GM19438 (cell line): ENCODE data around the gene TMEM200A.

Experiments
- ATAC-seq: cut with Tn5 transposase; IDR thresholded peaks from one replicate; pipeline ENCODE4 v1.9.1; 2021; ENCODE audit warnings: low read depth; ENCODE audit not compliant: unreplicated experiment

The TMEM200A gene

GRCh38 chr6:130420911-130421310 lies 55.1 kb downstream of the TMEM200A start:
- no peak for ATAC-seq

- no peak for ATAC-seq
These were observed 55.8 kb downstream of the TMEM200A start for GRCh38 chr6:130421585-130421984.

GRCh38 chr6:130423044-130423443 lies 57.2 kb downstream of the TMEM200A start:
- ATAC-seq: no peak

GRCh38 chr6:130424710-130425109 lies 58.9 kb downstream of the TMEM200A start:
- ATAC-seq: no peak

- ATAC-seq: no peak
These were observed 59.7 kb downstream of the TMEM200A start for GRCh38 chr6:130425537-130425936.

GRCh38 chr6:130426066-130426721 lies 60.4 kb downstream of the TMEM200A start:
- no peak for ATAC-seq

- no peak for ATAC-seq
These were observed 65.6 kb downstream of the TMEM200A start for GRCh38 chr6:130431346-130431852.

- ATAC-seq: no peak
These were observed 67.0 kb downstream of the TMEM200A start for GRCh38 chr6:130432838-130433237.

GRCh38 chr6:130434174-130434873 lies 68.5 kb downstream of the TMEM200A start:
- no peak for ATAC-seq

GRCh38 chr6:130435181-130435580 lies 69.4 kb downstream of the TMEM200A start:
- ATAC-seq: no peak

- ATAC-seq: no peak
These were observed 72.1 kb downstream of the TMEM200A start for GRCh38 chr6:130437961-130438360.

GRCh38 chr6:130447374-130447773 lies 81.6 kb downstream of the TMEM200A start:
- ATAC-seq: no peak

GRCh38 chr6:130452336-130452735 lies 86.5 kb downstream of the TMEM200A start:
- ATAC-seq: no peak

GRCh38 chr6:130453230-130453629 lies 87.4 kb downstream of the TMEM200A start:
- no peak for ATAC-seq

GRCh38 chr6:130457605-130458004 lies 91.8 kb downstream of the TMEM200A start:
- no peak for ATAC-seq

GRCh38 chr6:130459316-130459715 lies 93.5 kb downstream of the TMEM200A start:
- no peak for ATAC-seq

GRCh38 chr6:130460934-130461333 lies 95.1 kb downstream of the TMEM200A start:
- ATAC-seq: no peak

- ATAC-seq: no peak
These were observed 100.4 kb downstream of the TMEM200A start for GRCh38 chr6:130466052-130466747.

- ATAC-seq: no peak
These were observed 100.9 kb downstream of the TMEM200A start for GRCh38 chr6:130466748-130467061.

- ATAC-seq: no peak
These were observed 101.6 kb downstream of the TMEM200A start for GRCh38 chr6:130467146-130468050.

GRCh38 chr6:130470766-130471165 lies 104.9 kb downstream of the TMEM200A start:
- no peak for ATAC-seq
